Testis (tissue), 3 donors: Measurements from ENCODE around the gene HIP1. TPM values are rescaled to one million over a fixed set of nuclear protein-coding genes. Genes with fewer than 3 reads are reported as not detected.
A peak's percentile ranks its signal among the peaks of the same experiment; 100 is the strongest.
"Not testable (repeated sequence)": the region's sequence is repeated elsewhere in the genome, so short reads cannot be mapped to it uniquely, and the experiment has no call there.

Experiments
- DNase-seq: peaks from one replicate; pipeline ENCODE4 v3.0.0-alpha.2; 2019
- H3K27ac ChIP-seq, 2 donors: fragments of 200-600 bp; sonication (generic); one replicate each; pipeline ENCODE4 v1.5.1; 2019
- H3K27me3 ChIP-seq: fragments of 200-600 bp; sonication (generic); one replicate; pipeline ENCODE4 v1.5.1; 2019
- H3K36me3 ChIP-seq: fragments of 200-600 bp; sonication (generic); one replicate; pipeline ENCODE4 v1.5.1; 2017; ENCODE audit warnings: low read depth; ENCODE audit errors: missing control alignments
- H3K4me1 ChIP-seq: fragments of 200-600 bp; sonication (generic); one replicate; pipeline ENCODE4 v1.5.1; 2019
- H3K4me3 ChIP-seq, 2 donors: fragments of 200-600 bp; sonication (generic); one replicate each; pipeline ENCODE4 v1.5.1; 2017 to 2019
- H3K9me3 ChIP-seq: fragments of 200-600 bp; sonication (generic); one replicate; pipeline ENCODE4 v1.5.1; 2017
- POLR2A ChIP-seq: fragments of 450-650 bp; IDR thresholded peaks from one replicate; pipeline ENCODE4 v1.6.1; 2017; ENCODE audit warnings: antibody characterized with exemption, mild to moderate bottlenecking, moderate library complexity
- WGBS, 2 donors: methylation state at CpG; one replicate each; pipeline ENCODE4 v1.1.5; 2018; 5-methylcytosine and 5-hydroxymethylcytosine counted together
- intact Hi-C: fragments of 100-400 bp; cut with DNase I; formaldehyde crosslinking; loops from one replicate; pipeline ENCODE4 v1.15.1; 2023; ENCODE audit warnings: low total_unique reads
- polyA plus RNA-seq: library from polyadenylated mRNA; stranded (reverse); fragments of 350-450 nt; fragmentation: Illumina TruSeq; extraction: RNeasy Lipid Tissue Mini Kit (QIAGEN cat#74804); gene quantifications from one replicate; pipeline ENCODE4 v1.2.3, GENCODE V29; 2014; ENCODE audit warnings: low read depth, low replicate concordance; ENCODE audit not compliant: insufficient read depth
- total RNA-seq, 2 donors: library from RNA; depleted of rRNA; stranded (reverse); fragments of >200 nt; gene quantifications; one replicate each; pipeline ENCODE4 v1.2.3, GENCODE V29; 2016
- TF ChIP-seq, protein P1 (sequence below), 3 experiments: fragments of 450-650 bp in 2 of 3; fragments of 200-600 bp in 1 of 3; sonication (generic) in 1 of 3; IDR thresholded peaks; one replicate each; pipeline ENCODE4 v1.5.1; 2016 to 2019; ENCODE audit warnings: antibody characterized with exemption in 3 of 3, mild to moderate bottlenecking in 2 of 3, moderate library complexity in 1 of 3

Gene HIP1
- total and polyA plus RNA-seq, 3 donors from 2014 or later: 43.5 to 85.4 (median 68.0) TPM

- Histone ChIP-seq H3K27me3 (no peaks in the 10 kb centered on the region), H3K36me3 (no peaks in the 10 kb centered on the region), H3K9me3 (no peaks in the 10 kb centered on the region), H3K4me1 (peaks cover 9% of the 10 kb centered on the region), H3K27ac (no peak overlapping the region), H3K4me3 (no peak overlapping the region)
- 86 to 91% methylated on average over 6 of the region's 6 CpGs for WGBS, 2 donors
- TF ChIP-seq, protein P1, sequence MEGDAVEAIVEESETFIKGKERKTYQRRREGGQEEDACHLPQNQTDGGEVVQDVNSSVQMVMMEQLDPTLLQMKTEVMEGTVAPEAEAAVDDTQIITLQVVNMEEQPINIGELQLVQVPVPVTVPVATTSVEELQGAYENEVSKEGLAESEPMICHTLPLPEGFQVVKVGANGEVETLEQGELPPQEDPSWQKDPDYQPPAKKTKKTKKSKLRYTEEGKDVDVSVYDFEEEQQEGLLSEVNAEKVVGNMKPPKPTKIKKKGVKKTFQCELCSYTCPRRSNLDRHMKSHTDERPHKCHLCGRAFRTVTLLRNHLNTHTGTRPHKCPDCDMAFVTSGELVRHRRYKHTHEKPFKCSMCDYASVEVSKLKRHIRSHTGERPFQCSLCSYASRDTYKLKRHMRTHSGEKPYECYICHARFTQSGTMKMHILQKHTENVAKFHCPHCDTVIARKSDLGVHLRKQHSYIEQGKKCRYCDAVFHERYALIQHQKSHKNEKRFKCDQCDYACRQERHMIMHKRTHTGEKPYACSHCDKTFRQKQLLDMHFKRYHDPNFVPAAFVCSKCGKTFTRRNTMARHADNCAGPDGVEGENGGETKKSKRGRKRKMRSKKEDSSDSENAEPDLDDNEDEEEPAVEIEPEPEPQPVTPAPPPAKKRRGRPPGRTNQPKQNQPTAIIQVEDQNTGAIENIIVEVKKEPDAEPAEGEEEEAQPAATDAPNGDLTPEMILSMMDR (IDR thresholded peaks at IDR 0.05): no peak
- no peak for TF ChIP-seq POLR2A
- intact Hi-C loops: no loop called here
- DNase-seq: no peak
Observed at GRCh38 chr7:75614401-75614800, 124.3 kb downstream of the HIP1 start.

DNA sequence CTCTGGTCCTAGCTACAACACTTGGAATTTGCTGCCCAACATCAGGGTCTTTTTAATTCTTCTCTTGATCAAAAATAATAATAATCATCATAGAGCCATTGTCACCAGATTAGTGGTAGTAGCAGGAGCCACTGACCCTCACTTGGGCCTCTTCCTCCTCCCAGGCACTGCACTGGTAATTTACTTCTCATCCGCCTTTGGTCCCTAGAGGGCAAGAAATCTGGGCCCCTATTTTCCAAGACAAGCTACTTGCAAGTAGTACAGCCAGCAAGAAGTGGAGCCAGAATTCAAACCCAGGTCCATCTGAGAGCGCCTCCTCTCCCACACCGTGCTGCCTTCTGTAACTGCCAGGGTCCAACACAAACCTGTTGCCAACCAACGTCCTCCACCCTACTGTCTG, 125.4 kb downstream of the HIP1 start:
- 86 to 92% methylated on average over 3 to 4 of the region's 4 CpGs for WGBS, 2 donors
- Histone ChIP-seq H3K9me3 (no peaks in the 10 kb centered on the region), H3K4me3 (no peak overlapping the region), H3K27ac (no peak overlapping the region), H3K36me3 (no peaks in the 10 kb centered on the region), H3K27me3 (no peaks in the 10 kb centered on the region), H3K4me1 (peaks cover 9% of the 10 kb centered on the region)
- no peak for TF ChIP-seq POLR2A
- TF ChIP-seq, protein P1 (IDR thresholded peaks at IDR 0.05): no peak
- DNase-seq: no peak
- intact Hi-C loops: no loop called here

DNA sequence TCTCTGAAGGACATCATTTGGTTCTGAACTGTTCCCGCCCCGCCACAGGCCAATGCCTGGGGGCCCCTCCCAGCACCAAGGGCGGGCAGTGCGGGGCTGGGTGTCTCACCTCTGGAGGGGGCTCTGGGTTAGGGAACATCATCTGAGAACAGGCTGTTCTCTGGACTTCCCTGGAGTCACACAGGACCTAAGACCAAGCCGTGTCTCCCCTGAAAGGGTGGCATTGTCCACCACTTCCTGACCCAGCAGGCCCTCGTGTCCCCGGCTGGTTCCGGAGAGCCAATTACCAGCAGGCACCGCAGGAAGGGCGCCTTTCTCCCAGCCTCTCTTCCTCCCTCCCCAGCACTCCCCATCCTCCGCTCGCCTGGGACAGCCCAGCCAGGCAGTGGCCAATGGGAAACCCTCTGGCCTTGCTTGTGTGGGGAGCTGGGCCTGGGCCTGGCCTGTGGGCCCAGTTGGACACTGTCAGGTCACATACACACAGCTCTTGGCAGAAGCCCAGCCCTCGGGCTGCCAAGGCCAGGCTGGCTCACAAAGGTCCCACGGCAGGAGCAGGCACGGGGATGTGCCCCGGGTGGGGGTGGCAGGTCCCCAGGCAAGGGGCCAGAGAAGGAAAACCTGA, 127.1 kb downstream of the HIP1 start:
- H3K36me3 ChIP-seq: no peaks in the 10 kb centered on the region
- 23 to 52% methylated on average over 11 to 16 of the region's 16 CpGs for WGBS, 2 donors

GRCh38 chr7:75609416-75609815, 129.3 kb downstream of the HIP1 start:
- H3K36me3 ChIP-seq, H3K4me3 ChIP-seq, H3K27ac ChIP-seq, H3K9me3 ChIP-seq, H3K27me3 ChIP-seq, DNase-seq, H3K4me1 ChIP-seq, intact Hi-C loops: not testable (repeated sequence)
- WGBS, 2 donors: 82 to 88% methylated on average over 11 of the region's 11 CpGs

More for the DNA sequence above, 127.1 kb downstream of the HIP1 start:
- DNase-seq: peak; percentile 94
- peak overlapping the region; percentile 59 to 75 for H3K27ac ChIP-seq
- intact Hi-C loops: no loop called here
- peaks cover 9% of the 10 kb centered on the region for H3K4me1 ChIP-seq
- no peak for TF ChIP-seq POLR2A
- TF ChIP-seq, protein P1 (IDR thresholded peaks at IDR 0.05): no peak
- no peaks in the 10 kb centered on the region for H3K27me3 ChIP-seq
- H3K4me3 ChIP-seq: peak overlapping the region in 1 of 2 donors; percentile 23
- no peaks in the 10 kb centered on the region for H3K9me3 ChIP-seq

DNA sequence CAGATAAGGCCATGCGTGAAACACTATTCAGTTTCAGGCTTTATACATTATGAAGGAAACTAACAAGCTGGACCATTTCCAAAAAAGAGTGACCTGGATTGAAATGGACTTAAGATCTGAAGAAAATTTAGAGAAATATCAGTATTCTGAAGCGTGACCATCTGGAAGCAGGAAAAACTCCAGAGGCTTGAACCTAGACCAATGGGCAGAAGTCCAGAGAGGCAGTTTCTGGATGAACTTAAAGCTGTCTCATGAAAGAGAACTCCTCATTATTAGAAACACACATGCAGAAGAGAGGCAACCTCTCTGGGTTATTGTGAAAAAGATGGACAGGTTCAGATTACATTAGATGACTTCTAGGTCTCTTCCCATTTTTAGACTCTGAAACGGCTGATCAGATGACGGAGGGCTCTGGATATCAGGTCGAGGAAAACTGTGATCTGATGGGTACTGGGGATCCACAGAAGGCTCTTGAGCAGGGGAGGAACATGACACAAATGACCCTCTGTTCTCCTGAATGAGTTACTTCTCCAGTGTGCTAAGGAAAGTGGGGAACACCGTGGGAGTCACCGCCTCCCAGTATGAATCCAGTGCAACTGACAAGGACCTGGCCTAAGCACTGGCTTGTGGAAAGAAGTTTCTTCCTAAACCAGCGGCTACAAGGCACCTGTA, 130.2 kb downstream of the HIP1 start:
- H3K27ac ChIP-seq: no peak overlapping the region
- no peak for DNase-seq
- peaks cover 9% of the 10 kb centered on the region for H3K4me1 ChIP-seq
- H3K36me3 ChIP-seq: no peaks in the 10 kb centered on the region
- WGBS, 2 donors: 54 to 76% methylated on average over 8 of the region's 8 CpGs
- H3K27me3 ChIP-seq: no peaks in the 10 kb centered on the region
- no peak overlapping the region for H3K4me3 ChIP-seq
- TF ChIP-seq, protein P1 (IDR thresholded peaks at IDR 0.05): no peak
- no peak for TF ChIP-seq POLR2A
- no peaks in the 10 kb centered on the region for H3K9me3 ChIP-seq
- intact Hi-C loops: no loop called here
